RWPE1 (cell line): Measurements from ENCODE around the gene EML1.

Experiments used
- CTCF ChIA-PET: fragments of 350-600 bp; sonication (Branson Sonifier 250); formaldehyde crosslinking; extraction: SDS; loops from one replicate; lab custom pipeline; 2021; lab: Yijun Ruan, JAX
- POLR2A ChIA-PET: fragments of 400-600 bp; formaldehyde crosslinking; extraction: SDS; loops from one replicate; lab custom pipeline; 2020; ENCODE audit warnings: antibody characterized with exemption; ENCODE audit not compliant: low non-redundant PET; lab: Yijun Ruan, JAX
- DNase-seq: peaks from one replicate; pipeline ENCODE4 v3.0.0; 2012; ENCODE audit warnings: low spot score
- H3K27ac ChIP-seq: fragments of 450-650 bp; 2 replicates; pipeline ENCODE4 v1.5.1; 2017
- TF ChIP-seq, protein P1 (sequence below): fragments of 450-650 bp; conservative IDR thresholded peaks from 2 replicates; pipeline ENCODE4 v1.5.1; 2017; ENCODE audit warnings: low read depth, mild to moderate bottlenecking

Gene EML1

DNA sequence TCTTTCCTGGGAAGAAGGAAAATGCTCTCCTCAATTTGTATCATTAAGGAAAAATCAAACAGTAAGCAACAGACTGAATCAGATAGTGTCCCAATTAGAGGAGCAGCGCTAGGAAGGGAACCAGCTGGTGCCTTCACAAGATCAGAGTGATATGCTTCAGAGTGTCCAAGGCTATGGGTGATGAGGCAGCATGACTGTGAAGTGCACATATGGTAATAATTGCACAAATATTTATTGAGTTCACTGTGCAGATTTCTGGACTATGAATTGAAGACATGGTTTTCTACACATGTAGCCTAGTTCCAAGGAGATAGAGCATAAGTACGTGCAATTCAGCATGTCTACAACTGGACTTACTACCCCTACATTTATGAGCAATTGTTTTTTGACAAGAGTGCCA is 193.2 kb downstream of the EML1 start:
- TF ChIP-seq, protein P1, sequence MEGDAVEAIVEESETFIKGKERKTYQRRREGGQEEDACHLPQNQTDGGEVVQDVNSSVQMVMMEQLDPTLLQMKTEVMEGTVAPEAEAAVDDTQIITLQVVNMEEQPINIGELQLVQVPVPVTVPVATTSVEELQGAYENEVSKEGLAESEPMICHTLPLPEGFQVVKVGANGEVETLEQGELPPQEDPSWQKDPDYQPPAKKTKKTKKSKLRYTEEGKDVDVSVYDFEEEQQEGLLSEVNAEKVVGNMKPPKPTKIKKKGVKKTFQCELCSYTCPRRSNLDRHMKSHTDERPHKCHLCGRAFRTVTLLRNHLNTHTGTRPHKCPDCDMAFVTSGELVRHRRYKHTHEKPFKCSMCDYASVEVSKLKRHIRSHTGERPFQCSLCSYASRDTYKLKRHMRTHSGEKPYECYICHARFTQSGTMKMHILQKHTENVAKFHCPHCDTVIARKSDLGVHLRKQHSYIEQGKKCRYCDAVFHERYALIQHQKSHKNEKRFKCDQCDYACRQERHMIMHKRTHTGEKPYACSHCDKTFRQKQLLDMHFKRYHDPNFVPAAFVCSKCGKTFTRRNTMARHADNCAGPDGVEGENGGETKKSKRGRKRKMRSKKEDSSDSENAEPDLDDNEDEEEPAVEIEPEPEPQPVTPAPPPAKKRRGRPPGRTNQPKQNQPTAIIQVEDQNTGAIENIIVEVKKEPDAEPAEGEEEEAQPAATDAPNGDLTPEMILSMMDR = no peak
- no peak overlapping the region for H3K27ac ChIP-seq
- DNase-seq = no peak
- CTCF ChIA-PET = interaction anchor here (0.6 to 1.0 kb wide), 2 partner anchors 121 to 124 kb away, joined by 3 read pairs; no protein-coding TSS in a partner anchor
- POLR2A ChIA-PET = no interaction called here

DNA sequence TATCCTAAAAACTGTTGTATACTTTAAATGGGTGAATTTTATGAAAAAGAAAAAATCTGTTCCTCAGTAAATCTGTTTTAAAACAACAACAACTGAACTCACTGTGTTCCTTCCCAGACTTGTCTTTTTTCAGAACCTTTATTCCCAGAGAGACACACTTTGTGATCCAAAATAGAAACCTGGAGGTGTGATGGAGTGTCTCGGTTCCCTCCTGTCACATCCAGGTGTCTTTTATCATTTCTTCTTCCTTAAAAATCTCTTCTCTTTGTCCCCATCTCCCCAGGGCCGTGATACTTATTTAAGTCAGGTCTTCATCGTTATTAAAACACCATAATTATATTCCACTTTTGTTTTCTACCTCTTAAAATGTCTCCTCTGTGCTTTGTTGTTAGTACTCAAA is 195.8 kb downstream of the EML1 start:
- no peak overlapping the region for H3K27ac ChIP-seq
- TF ChIP-seq, protein P1 = no peak
- DNase-seq = no peak
- ChIA-PET POLR2A (no interaction called here), CTCF (no interaction called here)

GRCh38 chr14:99990268-99991170 is 197.3 kb downstream of the EML1 start:
- no peak for DNase-seq
- H3K27ac ChIP-seq = no peak overlapping the region
- TF ChIP-seq, protein P1 = no peak
- POLR2A ChIA-PET = no interaction called here
- CTCF ChIA-PET = interaction anchor here (0.8 to 1.1 kb wide), 2 partner anchors 7 to 118 kb away, joined by 3 read pairs; no protein-coding TSS in a partner anchor

GRCh38 chr14:99991331-99991730 is 198.1 kb downstream of the EML1 start:
- TF ChIP-seq, protein P1 = no peak
- ChIA-PET CTCF (interaction anchor here (1.1 kb wide), 1 partner anchor 8 kb away, joined by 3 read pairs; no protein-coding TSS in a partner anchor), POLR2A (no interaction called here)
- DNase-seq = no peak
- H3K27ac ChIP-seq = no peak overlapping the region
